Endothelial cell of coronary artery (primary cell): ENCODE data around the gene TMA16. TPM values are rescaled to one million over a fixed set of nuclear protein-coding genes. Genes with fewer than 3 reads are reported as not detected.

ENCODE experiments used
- total RNA-seq: library from RNA; depleted of rRNA; stranded (reverse); fragments of >200 nt; gene quantifications from 2 replicates; pipeline ENCODE4 v1.2.3, GENCODE V29; 2014

TMA16 gene
- total RNA-seq = 34.4 and 38.4 TPM in 2 replicates

DNA sequence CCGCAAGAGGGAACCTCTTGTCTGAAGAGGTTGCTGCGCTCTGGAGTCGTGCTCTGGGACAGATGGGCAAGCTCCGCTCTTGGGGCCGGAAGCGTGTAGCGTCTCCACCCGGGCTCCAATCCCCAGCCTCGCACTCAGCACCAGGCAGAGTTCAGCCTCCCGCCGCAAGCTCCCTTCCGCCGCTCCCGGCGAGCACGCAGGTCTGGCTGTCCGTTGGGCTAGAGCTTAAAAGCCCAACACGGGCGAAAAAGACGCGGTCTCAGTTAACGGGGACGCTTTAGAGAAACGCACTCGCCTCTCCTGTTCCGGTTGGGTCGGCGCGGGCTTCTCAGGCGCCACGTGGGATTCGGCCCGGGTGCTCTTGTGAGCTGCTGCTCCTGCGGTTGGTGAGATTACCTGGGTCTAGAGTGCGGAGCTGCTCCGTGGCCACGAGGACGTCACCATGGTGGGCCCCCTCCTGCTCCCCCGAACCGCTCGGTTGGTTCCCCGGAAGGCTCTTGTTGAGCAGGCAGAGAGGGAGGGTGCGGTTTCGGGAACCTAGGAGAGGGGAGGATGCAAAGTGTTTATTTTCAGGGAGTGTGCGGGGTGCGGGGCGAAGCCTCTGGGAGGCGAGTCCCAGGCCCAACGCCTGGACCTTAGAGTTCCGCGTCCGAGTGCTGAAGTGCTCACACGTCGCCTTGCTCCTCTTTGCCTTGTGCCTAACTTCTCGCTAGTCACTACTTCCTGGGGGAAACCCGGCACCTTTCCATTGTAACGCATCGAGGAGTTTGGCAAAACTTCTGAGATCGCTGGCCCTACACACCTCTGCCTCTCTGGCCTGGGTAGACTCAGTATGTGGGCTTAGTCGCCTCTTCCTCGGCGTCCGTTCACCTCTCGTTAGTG is at the start of gene TMA16:
Gene TMA16 (plus strand): TSS at position 331 of the 882 bp plus-strand sequence. CDS start 112 bp downstream, at position 443.

DNA sequence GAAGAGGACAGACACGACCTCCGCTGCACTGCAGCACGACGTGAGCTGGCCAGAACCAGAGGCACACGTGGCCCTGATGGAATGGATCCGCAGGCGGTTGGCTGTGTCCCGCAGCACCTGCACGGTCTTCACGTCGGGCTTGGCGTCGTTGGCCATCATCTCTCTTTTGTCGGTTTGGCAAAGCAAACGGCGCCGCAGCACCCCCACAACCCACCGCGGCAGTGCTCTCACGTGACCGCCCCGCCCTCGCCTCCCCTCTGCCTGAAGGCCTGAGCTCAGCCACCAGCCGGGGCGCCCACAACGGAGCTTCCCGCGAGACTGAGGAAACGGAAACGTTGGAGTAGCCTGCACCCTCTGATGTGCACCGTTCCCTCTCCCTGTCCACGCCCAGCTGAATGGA is 20.9 kb upstream of the TMA16 start, which contains the start of gene TKTL2:
Gene TKTL2 (minus strand): TSS at position 179 of the 400 bp plus-strand sequence. CDS start 20 bp downstream, at position 159.

Other genes starting within 250 kb of the TMA16 start
- gene NPY1R, start 162.1 kb upstream of the TMA16 start, total RNA-seq = 0.09 TPM in 2 replicates
- not detected in 2 replicates for gene NPY5R, start 150.8 kb upstream of the TMA16 start, total RNA-seq
- not detected in 2 replicates for gene TKTL2, start 20.9 kb upstream of the TMA16 start, total RNA-seq